Muscle of back (tissue), 11 donors: ENCODE data around the gene MRPL38. TPM values are rescaled to one million over a fixed set of nuclear protein-coding genes. Genes with fewer than 3 reads are reported as not detected.
A peak's percentile ranks its signal among the peaks of the same experiment; 100 is the strongest.
"Not testable (repeated sequence)": the region's sequence is repeated elsewhere in the genome, so short reads cannot be mapped to it uniquely, and the experiment has no call there.

ENCODE experiments used
- DNase-seq, 3 donors: peaks; one replicate each; pipeline versions ENCODE4 v3.0.0 to v3.0.0-alpha.2; 2013
- polyA plus RNA-seq, 10 donors: library from polyadenylated mRNA; unstranded; fragments of 120-200 nt; gene quantifications; one replicate each; pipeline ENCODE4 v1.2.1, GENCODE V29; 2013; ENCODE audit not compliant: insufficient read length in 10 of 10

Gene MRPL38
- polyA plus RNA-seq, 10 donors = 52.9 to 67.8 (median 63.9) TPM

DNA sequence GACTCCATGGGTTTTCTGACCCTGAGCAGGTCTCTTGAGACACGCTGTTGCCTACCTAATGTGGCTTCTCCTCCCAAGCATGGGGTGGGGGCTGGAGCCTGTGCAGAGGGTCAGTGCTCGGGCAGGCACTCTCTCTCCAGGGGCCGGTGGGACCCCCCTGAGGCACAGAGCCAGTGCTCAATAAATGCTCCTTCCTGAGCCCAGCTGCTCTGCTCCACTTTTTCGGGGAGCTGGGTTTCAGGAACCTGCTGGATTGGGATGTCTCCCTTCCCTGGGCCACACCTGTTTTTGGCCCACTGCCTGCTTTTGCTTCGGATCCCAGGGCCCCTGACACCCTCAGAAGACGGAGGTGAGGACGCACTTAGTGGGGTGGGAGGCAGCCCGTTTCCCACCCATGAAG is 6.6 kb downstream of the MRPL38 start:
- DNase-seq = no peak

DNA sequence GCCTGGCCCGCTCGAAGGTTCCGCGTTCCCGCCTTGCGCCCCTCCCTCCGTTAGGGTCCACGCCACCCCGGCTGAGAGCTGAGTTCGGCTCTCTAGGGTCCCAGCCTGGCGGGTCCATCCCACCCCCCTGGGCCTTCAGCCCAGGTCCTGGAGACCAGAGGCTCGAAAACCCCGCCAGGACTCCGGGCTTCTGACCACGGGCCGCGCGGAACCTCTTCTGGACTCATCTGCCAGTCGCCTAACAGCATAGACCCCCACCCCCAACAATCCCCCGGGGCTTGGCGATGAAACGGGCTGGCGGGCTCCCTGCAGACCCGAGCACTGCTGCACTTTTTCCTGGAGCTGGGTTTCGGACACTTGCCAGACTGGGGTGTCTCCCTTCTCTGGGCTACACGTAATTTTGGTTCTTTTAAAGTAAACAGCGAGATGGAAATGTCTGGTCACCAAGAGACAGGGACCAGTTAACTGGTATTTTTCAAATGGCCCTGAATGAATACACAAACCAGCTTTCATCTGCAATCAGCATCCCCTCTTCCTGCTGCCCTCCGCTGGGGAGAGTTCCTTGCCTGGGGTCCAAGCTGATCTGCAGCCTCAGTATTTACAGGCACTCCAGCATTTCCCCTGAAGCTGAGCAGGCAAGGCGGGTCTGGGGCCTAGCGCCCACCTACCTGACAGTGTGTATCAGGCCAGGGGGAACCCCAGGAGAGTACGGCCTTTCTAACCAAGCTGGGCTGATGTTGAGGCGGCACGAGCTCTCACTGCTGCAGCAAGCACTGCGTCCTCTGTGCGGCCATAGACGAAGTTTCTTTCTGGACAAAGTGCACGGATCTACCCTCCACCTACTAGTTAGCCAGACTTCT is 7.3 kb downstream of the MRPL38 start:
- DNase-seq = peak in 1 of 3 donors; percentile 42

DNA sequence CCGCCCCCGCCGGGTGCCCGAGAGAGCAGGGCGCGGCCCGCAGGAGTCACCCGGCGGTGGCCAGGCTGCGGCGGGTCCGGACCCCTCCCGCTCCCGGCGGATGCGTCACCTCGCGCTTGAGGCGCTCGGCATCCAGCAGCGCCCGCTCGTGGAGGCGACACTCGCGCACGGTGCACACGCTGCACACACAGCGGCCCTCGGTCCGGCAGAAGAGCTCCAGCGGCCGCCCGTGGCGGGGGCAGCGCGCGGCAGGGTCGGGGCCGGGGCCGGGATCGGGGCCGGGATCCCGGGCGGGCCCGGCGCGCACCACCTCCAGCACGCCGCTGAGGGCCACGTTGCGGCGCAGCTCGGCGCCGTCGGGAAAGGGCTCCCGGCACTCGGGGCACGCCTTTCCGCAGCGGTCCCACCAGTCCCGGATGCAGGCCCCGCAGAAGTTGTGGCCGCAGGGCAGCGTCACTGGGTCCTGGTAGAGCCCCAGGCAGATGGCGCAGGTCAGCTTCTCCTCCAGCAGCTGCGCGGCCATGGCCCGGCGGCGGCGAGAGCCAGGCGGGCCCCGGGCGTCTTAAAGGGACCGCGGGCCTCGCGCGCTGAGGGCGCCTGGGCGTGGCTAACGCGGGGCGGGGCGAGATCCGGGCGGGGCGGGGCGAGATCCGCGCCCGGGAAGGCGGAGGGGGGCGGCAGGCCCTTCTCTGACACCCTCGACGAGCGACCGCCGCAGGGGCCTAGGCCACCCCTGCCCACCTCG is 8.1 kb downstream of the MRPL38 start, which contains the start of gene TRIM65:
TSS of gene TRIM65 (minus strand) at position 537 of the 745 bp plus-strand sequence. CDS start at position 523, 14 bp downstream.
- peak; percentile 80 to 94 (median 86) for DNase-seq

DNA sequence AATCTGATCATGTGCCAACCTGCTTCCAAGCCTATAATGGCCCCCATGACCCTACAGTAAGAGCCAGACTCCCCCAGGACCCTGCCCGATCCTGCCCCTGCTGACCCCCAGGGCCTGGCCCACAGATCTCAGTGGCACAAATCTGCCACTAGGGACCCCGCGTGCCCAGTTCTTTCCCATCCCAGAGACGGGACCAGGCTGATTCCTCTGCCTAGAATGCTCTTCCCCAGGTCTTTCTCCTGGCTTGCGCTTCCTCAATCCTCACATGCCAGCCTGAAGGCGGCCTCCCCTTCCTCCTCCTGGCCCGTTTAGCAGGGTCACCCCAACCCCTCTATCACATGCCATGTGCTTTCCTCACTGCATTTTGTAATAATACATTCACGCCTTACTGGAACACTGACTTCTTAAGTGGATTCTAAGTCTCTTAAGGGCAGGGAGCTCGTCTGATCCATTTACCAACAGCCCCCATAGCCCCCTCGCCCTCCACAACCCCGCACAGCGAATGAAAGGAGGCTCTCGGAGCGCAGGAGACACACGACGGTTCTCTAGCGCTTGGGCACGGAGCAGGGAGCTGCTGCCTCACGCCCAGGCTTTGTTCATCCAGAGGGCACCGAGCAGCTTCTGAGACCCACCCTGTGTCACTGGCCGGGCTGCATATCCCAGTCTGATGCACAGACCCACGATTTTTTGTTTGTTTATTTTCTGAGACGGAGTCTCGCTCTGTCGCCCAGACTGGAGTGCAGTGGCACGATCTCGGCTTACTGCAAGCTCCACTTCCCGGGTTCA is 9.1 kb downstream of the MRPL38 start:
- no peak for DNase-seq

DNA sequence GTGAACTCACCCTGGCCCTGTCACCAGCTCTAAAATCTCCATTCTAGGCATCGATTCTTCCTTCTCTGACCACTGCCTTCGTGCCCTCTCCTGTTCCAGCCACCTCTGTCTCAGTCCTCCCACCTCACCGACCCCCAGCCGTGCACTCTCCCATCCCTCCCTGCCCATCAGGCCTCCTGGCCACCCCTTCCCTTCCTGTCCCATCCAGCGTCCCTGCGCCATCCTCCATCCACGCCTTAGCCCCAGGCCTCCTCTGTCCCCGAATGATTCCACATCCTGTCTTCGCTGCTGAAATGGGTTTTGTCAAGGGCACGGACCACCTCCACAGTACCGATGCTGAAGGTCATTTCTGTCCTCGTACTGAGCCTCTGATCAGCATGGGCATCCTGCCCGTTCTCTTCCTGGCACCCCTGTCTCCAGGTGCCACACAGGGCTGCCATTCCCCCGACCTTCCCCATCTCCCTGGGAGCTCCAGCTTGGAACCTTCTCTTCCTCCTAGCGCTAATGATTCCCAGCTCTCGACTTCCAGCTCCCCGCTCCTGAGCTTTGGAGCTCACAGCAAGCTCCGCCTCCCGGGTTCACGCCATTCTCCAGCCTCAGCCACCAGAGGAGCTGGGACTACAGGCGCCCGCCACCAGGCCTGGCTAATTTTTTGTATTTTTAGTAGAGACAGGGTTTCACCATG is 10.5 kb downstream of the MRPL38 start:
- DNase-seq = no peak

DNA sequence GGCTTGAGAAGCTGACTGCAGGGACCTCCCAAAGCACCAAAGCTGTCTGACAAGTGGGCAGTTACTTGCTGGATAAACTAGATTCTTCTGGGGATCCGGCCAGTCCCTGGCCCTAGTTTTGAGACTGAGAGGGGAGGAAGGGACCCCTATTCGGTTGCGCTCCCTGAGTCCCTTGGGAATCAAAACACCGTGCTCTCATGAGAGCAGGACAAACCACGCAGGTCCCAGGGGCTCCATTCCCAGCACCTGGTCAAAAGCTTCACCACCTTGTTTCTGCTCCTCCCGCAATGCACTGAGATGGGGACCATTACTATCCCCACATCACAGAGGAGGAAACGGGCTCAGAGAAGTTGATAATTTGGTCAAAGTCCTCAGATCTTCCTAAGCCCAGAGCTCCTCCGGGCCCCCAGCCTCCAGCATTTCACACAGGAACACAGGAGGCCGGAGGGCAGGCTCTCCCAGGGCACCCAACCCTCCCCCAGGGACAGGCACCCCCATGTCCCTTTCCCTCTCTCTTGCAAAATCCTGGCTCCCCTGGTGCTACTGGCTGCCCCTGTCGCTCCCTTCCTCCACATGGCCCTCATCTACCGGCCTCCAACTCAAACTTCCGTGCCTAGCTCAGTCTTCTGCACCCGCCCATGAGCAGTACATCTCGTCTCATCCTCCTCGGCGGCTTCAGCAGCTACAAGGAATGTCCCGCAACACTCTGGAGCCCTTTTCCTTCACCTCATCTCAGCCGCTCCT is 11.2 kb downstream of the MRPL38 start:
- DNase-seq = no peak

DNA sequence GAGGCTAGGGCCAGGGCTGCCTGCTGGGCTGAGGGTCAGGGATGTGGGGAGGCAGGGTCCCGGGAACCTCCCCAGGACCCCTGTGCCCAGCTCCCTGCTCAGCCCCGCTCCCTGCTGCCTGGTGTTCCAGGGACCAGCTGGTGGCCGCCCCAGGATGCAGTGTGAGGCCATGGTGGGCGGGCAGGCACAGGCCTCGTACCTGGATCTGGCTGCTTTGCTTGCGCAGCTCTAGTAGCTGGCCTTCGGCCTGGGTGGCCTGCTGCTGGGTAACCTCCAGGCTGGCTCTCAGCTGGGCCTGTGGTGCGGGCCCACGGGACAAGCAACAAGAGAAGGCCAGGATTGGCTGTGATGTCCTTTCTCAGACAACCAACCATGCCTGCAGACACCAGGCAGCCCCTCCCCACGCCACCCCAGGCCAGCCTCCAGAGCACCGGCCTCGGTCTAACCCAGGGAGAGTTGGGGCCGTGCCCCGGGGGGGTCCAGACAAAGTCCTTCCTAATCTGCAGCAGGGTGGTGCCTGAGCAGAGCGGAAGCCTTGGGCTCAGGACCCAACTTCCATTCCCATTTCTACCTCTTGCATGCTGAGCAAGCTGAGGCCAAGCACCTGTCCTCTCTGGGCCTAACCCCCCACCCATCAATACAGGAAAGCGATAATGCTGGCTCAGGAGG is 12.0 kb downstream of the MRPL38 start:
- DNase-seq = no peak

DNA sequence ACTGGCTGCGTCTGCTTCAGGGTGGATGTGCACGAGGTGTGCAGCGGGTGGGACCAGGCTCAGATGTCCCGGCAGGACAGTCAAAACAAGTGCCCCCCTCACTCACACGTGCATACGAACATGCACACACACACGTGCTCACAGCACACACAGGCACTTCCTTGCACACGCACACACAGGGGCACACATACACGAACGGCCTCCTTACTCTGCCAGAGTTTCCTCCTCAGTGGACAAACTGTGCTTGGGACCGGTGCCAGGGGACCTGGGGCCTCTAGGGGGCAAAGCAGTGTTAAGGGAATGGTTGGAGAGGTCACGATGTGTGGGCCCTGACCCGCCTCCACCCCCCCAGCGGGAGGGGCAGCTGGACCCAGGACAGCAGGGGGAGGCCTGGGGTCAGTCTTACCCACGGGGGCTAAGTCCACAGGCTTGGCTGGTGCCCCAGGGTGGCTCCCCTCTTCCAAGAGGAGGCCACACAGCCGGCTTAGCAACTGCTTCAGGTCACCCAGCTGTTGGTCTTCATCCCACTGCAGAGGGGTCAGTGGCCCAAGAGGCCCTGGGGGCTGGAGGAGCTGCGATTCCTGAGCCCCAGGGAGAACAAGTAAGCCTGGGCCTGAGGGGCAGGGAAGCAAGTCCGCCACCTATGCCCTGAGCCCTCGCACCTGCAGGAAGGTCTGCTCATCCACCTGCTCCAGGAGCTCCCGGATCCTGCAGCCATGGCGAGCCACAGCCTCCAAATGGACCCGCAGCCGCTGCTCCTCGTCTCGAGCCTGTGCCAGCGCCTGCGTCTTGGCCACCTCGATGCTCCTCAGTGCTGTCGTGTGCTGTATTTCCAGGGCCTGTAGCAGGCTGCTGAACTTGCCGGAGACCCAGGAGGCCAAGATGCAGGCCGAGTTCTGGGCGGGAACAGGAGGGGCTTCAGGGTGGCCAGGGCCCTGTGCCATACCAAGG is 12.8 kb downstream of the MRPL38 start:
- no peak for DNase-seq

DNA sequence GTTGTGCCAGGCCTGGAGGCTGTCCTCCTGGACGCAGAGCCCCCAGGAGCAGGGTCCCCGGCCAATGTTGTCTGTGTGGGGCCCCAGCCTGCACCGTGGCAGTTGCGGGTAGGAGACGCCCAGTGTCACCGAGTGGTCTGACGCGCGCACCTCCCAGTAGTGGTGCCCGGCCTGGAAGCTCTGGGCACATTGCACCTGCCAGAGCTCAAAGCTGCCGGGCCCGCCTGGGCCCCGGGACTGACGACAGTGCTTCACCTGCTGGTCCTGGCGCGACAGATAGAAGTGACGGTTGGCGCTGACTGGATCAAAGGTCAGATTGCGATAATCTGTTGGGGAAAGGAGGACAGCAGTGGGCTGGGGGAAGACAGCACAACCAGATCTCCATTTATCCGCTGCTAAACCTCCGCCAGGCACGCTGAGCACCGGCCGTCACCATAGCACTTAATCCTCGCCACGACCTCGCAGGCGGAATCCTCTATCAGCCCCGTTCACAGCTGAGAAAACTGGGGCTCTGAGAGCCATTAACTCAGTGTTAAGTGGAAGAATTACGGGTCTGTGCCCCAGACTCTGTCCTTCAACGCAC is 13.6 kb downstream of the MRPL38 start:
- no peak for DNase-seq

DNA sequence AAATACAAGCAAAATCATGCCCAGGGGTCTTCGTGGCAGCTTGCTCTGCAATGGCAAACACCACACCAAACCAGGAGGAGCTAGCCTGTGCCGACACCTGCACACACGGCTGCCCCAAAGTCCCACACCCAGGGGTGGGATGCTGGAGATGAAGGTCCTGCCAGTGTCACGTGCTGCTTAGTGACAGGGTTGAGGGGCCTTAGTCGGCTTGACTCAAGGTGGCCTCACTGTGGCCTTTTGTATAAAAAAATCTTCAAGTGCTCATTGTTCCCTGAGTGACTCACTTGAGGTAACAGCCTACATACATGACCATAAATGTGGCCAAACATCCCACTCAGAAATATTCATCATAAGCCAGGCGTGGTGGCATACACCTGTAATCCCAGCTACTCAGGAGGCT is 15.2 kb downstream of the MRPL38 start:
- DNase-seq = no peak

DNA sequence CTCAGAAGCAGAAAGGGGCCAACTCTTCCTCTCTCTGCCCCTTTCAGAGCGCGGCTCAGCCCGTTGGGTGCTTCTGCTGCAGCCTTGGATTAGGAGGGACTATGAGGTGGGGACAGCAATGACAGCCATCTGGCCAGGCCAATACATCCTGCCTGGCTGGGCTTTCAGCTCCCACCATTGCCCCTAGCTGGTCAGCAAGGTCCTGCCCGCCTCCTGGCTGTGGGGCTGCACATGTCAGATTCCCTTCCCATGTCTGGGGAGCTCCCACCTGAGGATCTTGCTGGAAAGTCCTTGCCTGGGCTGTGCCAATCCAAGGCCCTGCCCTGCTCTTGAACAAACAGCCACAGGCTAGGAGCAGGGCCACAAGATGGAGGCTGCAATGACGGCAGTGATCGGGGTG is 16.2 kb downstream of the MRPL38 start:
- no peak for DNase-seq

DNA sequence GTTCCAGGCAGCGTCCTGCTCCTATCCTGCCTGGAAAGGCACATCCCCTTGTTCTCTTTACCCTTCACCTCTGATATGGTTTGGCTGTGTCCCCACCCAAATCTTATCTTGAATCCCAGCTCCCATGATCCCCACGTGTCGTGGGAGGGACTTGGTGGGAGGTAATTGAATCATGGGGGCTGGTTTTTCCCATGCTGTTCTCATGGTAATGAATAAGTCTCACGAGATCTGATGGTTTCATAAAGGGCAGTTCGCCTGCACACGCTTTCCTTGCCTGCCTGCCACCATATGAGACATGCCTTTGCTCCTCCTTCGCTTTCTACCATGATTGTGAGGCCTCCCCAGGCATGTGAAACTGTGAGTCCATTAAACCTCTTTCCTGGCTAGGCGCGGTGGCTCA is 18.8 kb downstream of the MRPL38 start:
- not testable (repeated sequence) for DNase-seq

DNA sequence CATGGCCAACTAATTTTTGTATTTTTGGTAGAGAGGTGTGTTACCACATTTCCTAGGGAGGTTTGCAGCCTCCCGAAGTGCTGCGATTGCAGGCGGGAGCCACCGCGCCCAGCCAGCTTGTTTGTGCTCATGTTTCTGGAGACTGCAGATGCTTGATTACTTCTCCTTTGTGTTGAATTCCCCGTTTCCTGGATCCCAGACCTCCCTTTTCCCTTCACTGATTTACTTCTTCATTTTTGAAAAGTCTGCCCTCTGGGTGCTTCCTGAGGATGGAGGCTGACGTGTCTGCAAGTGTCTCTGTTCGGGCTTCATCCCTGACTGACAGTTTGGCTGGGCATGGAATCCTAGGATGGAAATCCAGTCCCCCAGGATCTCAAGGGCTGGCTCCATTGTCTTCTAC is 19.3 kb downstream of the MRPL38 start:
- no peak for DNase-seq

DNA sequence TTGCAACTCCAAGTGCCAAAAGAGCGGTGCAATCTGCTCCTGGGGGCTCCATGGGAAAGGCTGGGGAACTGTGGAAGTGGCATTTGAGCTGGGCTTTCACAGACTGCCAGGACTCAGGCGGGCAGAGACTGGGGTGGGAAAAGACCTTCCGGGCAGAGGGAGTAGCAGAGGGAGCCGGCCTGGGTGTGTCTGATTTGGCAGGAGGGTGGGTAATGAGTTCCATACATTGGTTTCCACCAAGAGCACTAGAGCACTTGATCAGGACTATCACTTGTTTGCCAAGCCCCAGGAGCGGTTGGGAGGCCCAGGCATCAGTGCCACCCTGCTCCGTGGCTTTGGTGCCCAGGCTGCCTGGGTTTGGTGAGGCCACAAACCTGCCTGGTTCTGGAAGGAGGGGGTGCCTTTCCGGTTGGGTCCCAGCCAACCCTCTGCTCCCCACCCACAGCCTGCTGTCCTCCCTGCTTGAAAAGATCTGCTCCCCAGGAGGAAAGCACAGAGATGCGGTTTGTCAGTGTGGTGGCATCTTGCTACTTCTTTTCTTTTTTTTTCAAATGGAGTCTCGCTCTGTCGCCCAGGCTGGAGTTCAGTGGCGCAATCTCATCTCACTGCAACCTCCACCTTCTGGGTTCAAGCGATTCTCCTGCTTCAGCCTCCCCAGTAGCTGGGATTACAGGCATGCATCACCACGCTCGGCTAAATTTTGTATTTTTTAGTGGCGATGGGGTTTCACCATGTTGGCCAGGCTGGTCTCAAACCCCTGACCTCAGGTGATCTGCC is 22.8 kb downstream of the MRPL38 start:
- DNase-seq = no peak

DNA sequence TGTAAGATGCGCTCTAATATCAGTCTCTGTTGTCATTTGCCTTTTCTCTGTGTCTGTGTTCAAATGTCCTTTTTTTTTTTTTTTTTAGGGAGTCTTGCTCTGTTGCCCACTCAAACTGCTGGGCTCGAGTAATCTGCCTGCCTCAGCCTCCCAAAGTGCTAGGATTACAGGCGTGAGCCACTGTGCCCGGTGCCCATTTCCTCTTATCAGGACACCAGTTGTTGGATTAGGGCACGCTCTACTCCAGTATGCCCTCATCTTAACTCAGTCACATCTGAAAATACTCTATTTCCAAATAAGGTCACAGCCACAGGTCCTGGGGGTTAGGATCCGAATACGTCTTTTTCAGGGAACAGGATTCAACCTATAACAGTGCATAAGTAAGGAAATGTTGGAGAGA is 24.4 kb downstream of the MRPL38 start:
- DNase-seq = no peak

DNA sequence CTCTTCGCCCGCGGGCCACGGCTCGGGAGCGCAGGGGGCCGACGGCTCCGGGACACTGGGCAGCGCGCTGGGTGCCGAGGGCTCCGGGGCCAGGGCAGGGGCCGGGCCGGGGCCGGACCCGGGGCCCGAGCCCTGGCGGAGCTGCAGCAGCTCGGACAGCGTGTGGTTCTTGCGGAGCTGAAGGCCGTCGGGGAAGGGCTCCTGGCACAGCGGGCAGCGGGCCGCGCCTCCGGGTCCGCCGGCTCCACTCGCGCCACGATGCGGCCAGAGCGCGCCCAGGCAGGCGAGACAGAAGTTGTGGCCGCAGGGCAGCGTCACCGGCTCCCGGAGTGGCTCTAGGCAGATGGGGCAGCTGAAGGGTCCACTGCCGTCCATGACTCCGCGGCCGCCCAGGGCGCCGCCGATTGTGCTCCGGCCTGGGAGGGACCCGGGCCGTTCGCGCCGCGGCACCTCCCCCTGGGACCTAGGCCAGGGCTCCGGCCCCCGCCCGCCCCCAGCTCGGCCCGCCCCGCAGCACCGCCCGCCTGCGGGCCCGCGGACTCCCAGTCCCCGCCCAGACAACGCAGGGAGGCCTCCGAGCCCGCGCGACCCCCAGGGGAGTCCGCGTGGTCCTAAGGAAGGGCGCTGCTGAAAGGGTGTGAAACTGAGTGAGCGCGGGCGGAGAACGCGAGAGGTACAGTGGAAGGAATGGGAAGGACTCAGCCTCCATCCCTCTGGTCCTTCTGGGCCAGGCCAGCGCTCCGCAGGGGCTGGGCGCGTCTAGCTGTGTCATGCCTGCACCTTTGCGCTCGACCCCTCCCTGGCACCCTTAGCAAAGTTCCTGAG is 26.3 kb downstream of the MRPL38 start, which contains the start of gene TRIM47:
TSS of gene TRIM47 (minus strand) at position 408 of the 825 bp plus-strand sequence. CDS start at position 375, 33 bp downstream.
- peak in 2 of 3 donors; percentile 81 to 91 for DNase-seq

DNA sequence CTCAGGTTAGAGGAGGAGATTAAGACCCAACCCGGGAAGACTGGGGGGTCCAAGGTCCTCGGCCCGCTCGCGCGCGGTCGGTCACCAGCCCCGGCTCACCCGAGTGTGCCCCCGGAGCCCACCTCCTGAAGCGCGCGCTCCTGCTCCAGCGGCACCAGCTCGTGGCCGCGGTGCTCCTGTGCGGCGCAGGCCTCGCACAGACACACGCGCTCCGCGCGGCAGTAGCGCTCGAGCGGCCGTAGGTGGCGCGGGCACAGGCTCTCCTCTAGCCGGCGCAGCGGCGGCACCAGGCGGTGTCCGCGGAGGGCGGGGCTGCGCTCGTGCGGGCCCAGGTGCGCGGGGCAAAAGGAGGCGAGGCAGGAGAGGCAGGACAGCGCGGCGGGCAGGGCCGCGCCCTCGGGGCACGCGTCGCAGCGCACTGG is 26.9 kb downstream of the MRPL38 start:
- peak in 2 of 3 donors; percentile 81 to 91 for DNase-seq
